ENCODE results near the gene DAND5. TPM values are rescaled to one million over a fixed set of nuclear protein-coding genes. Genes with fewer than 3 reads are reported as not detected.

The DAND5 gene
- total and polyA plus RNA-seq, 2 of the 13 experiments (the other 11 are each of a cell fraction or from before 2014, with no cell fraction given), result 0.04 TPM; not detected in 1

- no peak for TF ChIP-seq CREB1 (IDR thresholded peaks at IDR 0.05)
- no peak for TF ChIP-seq CREB1 (CRISPR knock-in tag; IDR thresholded peaks at IDR 0.05)
- TF ChIP-seq EEA1 (CRISPR knock-in tag; IDR thresholded peaks at IDR 0.05; ENCODE audit: borderline replicate concordance), result no peak
- TF ChIP-seq ZNF7 (CRISPR knock-in tag; IDR thresholded peaks at IDR 0.05), result no peak
- peak in 1 of 2 experiments; percentile 45; a peak in 2 of 4 replicates for TF ChIP-seq EP300 (IDR thresholded peaks at IDR 0.05; ENCODE audit: low read depth in 2 of 2, low read length in 2 of 2)
- TF ChIP-seq EP300 (CRISPR knock-in tag; IDR thresholded peaks at IDR 0.05; ENCODE audit: borderline replicate concordance), result peak; percentile 22; the same call in 1 of the 2 replicates
- TF ChIP-seq PHF21A (CRISPR knock-in tag; IDR thresholded peaks at IDR 0.05), result peak; percentile 78
- peak; percentile 60; the same call in 1 of the 2 replicates for TF ChIP-seq ELF3 (CRISPR knock-in tag; IDR thresholded peaks at IDR 0.05)
- TF ChIP-seq, protein P1, sequence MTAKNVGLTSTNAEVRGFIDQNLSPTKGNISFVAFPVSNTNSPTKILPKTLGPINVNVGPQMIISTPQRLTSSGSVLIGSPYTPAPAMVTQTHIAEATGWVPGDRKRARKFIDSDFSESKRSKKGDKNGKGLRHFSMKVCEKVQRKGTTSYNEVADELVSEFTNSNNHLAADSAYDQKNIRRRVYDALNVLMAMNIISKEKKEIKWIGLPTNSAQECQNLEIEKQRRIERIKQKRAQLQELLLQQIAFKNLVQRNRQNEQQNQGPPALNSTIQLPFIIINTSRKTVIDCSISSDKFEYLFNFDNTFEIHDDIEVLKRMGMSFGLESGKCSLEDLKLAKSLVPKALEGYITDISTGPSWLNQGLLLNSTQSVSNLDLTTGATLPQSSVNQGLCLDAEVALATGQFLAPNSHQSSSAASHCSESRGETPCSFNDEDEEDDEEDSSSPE (CRISPR knock-in tag; IDR thresholded peaks at IDR 0.05), result no peak
- peak; percentile 63; the same call in 1 of the 2 replicates for TF ChIP-seq TARDBP (CRISPR knock-in tag; IDR thresholded peaks at IDR 0.05)
- peak; percentile 29; the same call in 1 of the 2 replicates for TF ChIP-seq NFE2L2 (IDR thresholded peaks at IDR 0.05; ENCODE audit: low read length)
- no peak for TF ChIP-seq ZNF572 (CRISPR knock-in tag; IDR thresholded peaks at IDR 0.05)
- TF ChIP-seq, protein P2, sequence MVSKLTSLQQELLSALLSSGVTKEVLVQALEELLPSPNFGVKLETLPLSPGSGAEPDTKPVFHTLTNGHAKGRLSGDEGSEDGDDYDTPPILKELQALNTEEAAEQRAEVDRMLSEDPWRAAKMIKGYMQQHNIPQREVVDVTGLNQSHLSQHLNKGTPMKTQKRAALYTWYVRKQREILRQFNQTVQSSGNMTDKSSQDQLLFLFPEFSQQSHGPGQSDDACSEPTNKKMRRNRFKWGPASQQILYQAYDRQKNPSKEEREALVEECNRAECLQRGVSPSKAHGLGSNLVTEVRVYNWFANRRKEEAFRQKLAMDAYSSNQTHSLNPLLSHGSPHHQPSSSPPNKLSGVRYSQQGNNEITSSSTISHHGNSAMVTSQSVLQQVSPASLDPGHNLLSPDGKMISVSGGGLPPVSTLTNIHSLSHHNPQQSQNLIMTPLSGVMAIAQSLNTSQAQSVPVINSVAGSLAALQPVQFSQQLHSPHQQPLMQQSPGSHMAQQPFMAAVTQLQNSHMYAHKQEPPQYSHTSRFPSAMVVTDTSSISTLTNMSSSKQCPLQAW (CRISPR knock-in tag; IDR thresholded peaks at IDR 0.05), result 0 out of 2 replicates have a peak, but pooled peaks have one; percentile 49
- TF ChIP-seq RBAK (CRISPR knock-in tag; IDR thresholded peaks at IDR 0.05), result no peak
- TF ChIP-seq ZBTB38 (CRISPR knock-in tag; IDR thresholded peaks at IDR 0.05), result peak; percentile 80; the same call in 1 of the 2 replicates
- no peak for TF ChIP-seq ZNF563 (CRISPR knock-in tag; IDR thresholded peaks at IDR 0.05)
- TF ChIP-seq ELF4 (CRISPR knock-in tag; IDR thresholded peaks at IDR 0.05; ENCODE audit: borderline replicate concordance), result no peak
- TF ChIP-seq CBX2 (IDR thresholded peaks at IDR 0.05; ENCODE audit: low read depth, low read length), result no peak
- TF ChIP-seq CBX2 (CRISPR knock-in tag; IDR thresholded peaks at IDR 0.05; ENCODE audit: low read depth), result no peak
- TF ChIP-seq BCLAF1 (IDR thresholded peaks at IDR 0.05), result no peak
- TF ChIP-seq ZNF17 (CRISPR knock-in tag; IDR thresholded peaks at IDR 0.05), result no peak
- no peak for TF ChIP-seq ZNF550 (CRISPR knock-in tag; IDR thresholded peaks at IDR 0.05; ENCODE audit: borderline replicate concordance)
Measured at GRCh38 chr19:13012690-13013608, 43.6 kb downstream of the DAND5 start (continued).

Data from HepG2 (cell line).